ENCODE data around the gene SIPA1L3.

SIPA1L3 gene

GRCh38 chr19:38125238-38125637 is 218.2 kb downstream of the SIPA1L3 start:
- no peak for DNase-seq

- no peak for DNase-seq
These were observed 223.4 kb downstream of the SIPA1L3 start for GRCh38 chr19:38130399-38130798.

GRCh38 chr19:38132781-38133180 is 225.8 kb downstream of the SIPA1L3 start:
- DNase-seq: no peak

GRCh38 chr19:38133319-38133718 is 226.3 kb downstream of the SIPA1L3 start:
- DNase-seq: no peak

- no peak for DNase-seq
These were observed 227.6 kb downstream of the SIPA1L3 start for GRCh38 chr19:38134540-38135149.

GRCh38 chr19:38135150-38135998 is 228.4 kb downstream of the SIPA1L3 start:
- no peak for DNase-seq

- no peak for DNase-seq
These were observed 232.1 kb downstream of the SIPA1L3 start for GRCh38 chr19:38139122-38139521.

GRCh38 chr19:38141108-38141507 is 234.1 kb downstream of the SIPA1L3 start:
- no peak for DNase-seq

GRCh38 chr19:38142176-38143035 is 235.4 kb downstream of the SIPA1L3 start:
- peak; percentile 24 to 34 for DNase-seq

- no peak for DNase-seq
These were observed 236.8 kb downstream of the SIPA1L3 start for GRCh38 chr19:38143847-38144246.

- no peak for DNase-seq
These were observed 237.7 kb downstream of the SIPA1L3 start for GRCh38 chr19:38144667-38145066.

GRCh38 chr19:38145623-38146022 is 238.6 kb downstream of the SIPA1L3 start:
- DNase-seq: no peak

GRCh38 chr19:38148337-38148736 is 241.3 kb downstream of the SIPA1L3 start:
- DNase-seq: no peak

GRCh38 chr19:38149661-38150061 is 242.7 kb downstream of the SIPA1L3 start:
- DNase-seq: no peak

- DNase-seq: no peak
These were observed 244.2 kb downstream of the SIPA1L3 start for GRCh38 chr19:38151242-38151641.

GRCh38 chr19:38152461-38153379 is 245.7 kb downstream of the SIPA1L3 start:
- DNase-seq: no peak

GRCh38 chr19:38155453-38155852 is 248.4 kb downstream of the SIPA1L3 start:
- DNase-seq: no peak

GRCh38 chr19:38158730-38159129 is 251.7 kb downstream of the SIPA1L3 start:
- no peak for DNase-seq

GRCh38 chr19:38162094-38162493 is 255.1 kb downstream of the SIPA1L3 start:
- DNase-seq: no peak

- no peak for DNase-seq
These were observed 255.6 kb downstream of the SIPA1L3 start for GRCh38 chr19:38162632-38163031.

- no peak for DNase-seq
These were observed 256.6 kb downstream of the SIPA1L3 start for GRCh38 chr19:38163419-38164290.

Measured in activated CD4-positive, alpha-beta T cell treated with anti-CD3 and anti-CD28 coated beads, Interleukin-2, amount 50 U/mL, for 4 hours (primary cell).